Jurkat, Clone E6-1 (cell line): ENCODE measurements around the gene KIAA1614.
A peak's percentile ranks its signal among the peaks of the same experiment; 100 is the strongest.

Source experiments
- DNase-seq: peaks from one replicate; pipeline ENCODE4 v3.0.0-alpha.2; 2011; ENCODE audit warnings: low read depth, low spot score
- H3K4me3 ChIP-seq: 2 replicates; pipeline ENCODE4 v1.5.1; 2011; ENCODE audit warnings: mild to moderate bottlenecking, low read length, control low read depth, moderate library complexity

The KIAA1614 gene

DNA sequence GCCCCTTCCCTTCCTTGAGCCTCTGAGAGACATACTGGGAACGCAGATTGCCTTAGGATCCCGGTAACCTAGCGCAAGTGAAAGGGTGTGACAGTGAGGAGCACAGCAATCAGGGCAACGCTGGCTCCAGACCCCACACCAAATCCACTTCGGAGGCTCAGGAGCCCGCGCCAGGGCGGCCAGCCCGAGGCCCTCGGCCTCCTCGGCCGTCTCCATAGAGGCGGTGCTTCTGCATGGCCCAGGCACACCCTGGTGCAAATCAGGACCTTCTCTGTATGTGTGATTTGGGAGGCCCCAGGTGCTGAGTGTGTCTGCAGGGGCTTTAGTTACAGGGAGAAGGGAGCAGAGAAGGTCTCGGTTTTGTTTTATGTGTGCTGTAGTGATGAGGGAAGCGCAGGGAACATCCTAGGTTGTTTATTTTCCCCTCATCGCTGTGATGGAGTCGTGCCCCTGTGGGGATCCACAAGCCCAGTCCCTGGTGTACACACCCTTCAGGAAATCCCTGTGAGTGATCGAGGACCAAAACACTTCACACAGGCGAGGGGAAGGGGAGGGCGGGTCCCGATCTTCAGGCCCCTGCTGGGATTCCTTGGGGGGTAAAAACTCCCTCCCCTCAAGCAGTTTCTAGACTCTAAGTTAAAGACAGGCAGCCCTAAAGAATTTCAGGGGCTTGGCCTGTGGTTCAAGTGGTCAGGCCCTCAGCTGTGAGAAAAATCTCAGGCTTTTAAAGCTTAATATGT lies 9.4 kb downstream of the KIAA1614 start:
- no peak overlapping the region for H3K4me3 ChIP-seq
- no peak for DNase-seq

GRCh38 chr1:180922631-180923015 lies 9.9 kb downstream of the KIAA1614 start:
- DNase-seq: no peak
- no peak overlapping the region for H3K4me3 ChIP-seq

DNA sequence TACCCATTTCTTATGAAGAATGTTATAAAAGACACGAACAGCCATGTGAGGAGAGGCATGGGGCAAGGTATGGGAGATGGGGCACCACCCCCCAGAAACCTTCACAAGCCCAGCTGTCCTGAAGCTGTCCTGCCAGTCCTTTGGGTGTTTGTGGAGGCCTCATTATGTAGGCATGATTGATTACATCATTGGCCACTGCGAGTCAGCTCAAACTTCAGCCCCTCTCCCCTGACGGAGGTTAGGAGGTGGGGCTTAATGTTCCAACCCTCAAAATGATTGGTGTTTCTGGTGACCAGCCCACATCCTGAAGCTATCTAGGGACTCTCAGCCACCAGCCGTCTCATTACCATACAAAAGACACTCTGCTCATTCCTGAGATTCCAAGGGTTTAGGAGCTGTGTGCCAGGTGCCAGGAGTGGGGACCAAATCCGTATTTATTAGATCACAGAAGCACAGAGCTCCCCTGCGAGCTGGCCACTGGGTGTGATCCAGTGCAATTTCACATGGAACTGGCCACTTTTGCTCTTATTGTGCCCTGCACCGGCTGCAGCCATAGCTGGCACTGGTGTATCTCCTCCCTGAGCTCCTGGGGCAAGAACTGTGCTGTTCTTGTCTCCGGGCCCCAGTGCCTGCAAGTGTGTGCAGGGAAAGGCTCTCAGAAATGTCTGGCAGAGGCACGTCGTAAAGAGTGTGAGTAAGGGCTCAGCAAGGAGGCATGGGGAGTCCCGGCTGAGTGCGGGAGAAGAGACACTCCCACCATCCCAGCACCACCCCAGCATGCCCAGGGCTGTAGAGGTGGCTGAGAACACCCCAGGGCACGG lies 10.5 kb downstream of the KIAA1614 start:
- no peak for DNase-seq
- no peak overlapping the region for H3K4me3 ChIP-seq

DNA sequence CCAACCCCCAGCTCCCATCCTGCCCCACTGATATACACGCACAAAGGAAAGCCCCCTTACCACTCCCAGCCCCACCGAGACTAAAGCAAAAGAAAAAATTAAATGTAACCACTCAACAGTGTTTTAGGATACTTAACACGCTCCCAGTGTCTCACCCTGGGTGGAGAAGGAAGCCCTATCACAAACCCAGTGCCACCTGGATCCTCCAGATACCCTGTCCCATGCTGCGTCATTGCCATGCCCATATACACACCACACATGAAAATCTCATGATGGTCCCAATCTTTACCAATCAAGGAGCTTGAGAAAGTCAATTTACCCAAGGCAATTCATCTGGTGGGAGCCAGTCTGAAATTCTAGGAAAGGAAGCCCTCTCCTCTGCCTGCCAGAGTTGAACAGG lies 11.2 kb downstream of the KIAA1614 start:
- no peak overlapping the region for H3K4me3 ChIP-seq
- DNase-seq: no peak

DNA sequence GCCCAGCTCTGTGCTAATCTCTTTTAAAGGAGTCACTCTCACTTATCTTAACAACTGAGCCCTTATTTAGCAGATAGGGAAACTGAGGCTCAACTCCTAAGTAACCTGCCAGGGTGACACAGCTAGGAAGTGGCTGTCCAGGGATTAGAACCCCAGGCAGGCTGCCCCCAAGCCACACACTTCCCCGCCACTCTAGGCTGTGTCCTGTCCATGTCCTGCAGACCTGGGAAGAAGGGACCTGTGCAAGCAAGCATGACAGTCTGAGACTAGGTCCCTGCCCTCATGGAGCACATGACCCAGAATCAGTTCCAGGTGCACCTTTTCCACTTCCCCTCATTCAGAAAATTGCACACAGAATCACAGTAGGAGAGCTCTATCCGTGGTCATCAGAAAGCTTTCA lies 12.2 kb downstream of the KIAA1614 start:
- no peak overlapping the region for H3K4me3 ChIP-seq
- no peak for DNase-seq

- no peak for DNase-seq
- H3K4me3 ChIP-seq: no peak overlapping the region
Measured at GRCh38 chr1:180925471-180926051, 12.9 kb downstream of the KIAA1614 start.

GRCh38 chr1:180926164-180926981 lies 13.7 kb downstream of the KIAA1614 start:
- DNase-seq: peak; percentile 77
- peak overlapping the region; percentile 16 for H3K4me3 ChIP-seq

GRCh38 chr1:180927348-180927747 lies 14.7 kb downstream of the KIAA1614 start:
- no peak for DNase-seq

GRCh38 chr1:180927841-180928240 lies 15.1 kb downstream of the KIAA1614 start:
- no peak for DNase-seq

More at GRCh38 chr1:180927348-180927747, 14.7 kb downstream of the KIAA1614 start:
- H3K4me3 ChIP-seq: no peak overlapping the region

GRCh38 chr1:180928331-180929230 lies 15.9 kb downstream of the KIAA1614 start:
- no peak for DNase-seq

More at GRCh38 chr1:180927841-180928240, 15.1 kb downstream of the KIAA1614 start:
- no peak overlapping the region for H3K4me3 ChIP-seq

DNA sequence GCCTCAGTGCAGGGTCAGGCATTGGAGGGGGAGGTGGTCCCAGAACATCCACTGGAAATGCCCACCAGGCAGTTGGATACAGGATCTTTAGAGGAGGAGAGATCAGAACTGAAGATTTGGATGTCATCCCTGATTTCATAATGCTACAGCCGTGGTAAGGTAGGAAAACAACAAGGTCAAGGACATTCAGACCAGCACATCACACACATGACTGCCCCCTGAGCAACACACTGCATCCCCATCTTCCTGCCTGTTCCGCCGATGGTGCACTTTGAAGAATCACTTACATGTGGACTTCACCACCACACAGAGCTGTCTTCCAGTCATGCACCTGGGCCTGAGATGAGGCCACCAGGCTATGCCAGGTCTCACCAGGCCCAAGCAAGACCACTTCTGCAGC lies 16.7 kb downstream of the KIAA1614 start:
- DNase-seq: no peak
- no peak overlapping the region for H3K4me3 ChIP-seq

More at GRCh38 chr1:180928331-180929230, 15.9 kb downstream of the KIAA1614 start:
- no peak overlapping the region for H3K4me3 ChIP-seq

DNA sequence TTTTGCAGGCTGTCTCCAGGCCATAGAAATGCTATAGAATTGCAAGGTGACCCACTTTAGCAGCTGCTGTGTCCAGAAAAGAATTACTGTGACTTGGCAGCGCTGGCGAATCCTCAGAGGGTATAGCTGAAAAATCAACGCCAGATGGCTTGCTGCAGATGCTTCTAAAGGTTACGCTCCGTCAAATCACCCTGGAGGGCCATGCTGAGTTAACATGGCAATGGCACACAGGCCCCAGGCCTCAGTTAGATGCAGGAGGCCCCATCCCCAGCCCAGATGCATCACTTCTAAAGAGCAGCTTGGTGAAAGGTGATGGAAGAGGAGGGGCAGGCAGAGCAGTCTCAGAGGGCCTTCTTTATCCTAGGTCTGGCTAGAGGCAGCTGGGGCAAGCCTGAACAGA lies 18.0 kb downstream of the KIAA1614 start:
- H3K4me3 ChIP-seq: no peak overlapping the region
- DNase-seq: no peak

DNA sequence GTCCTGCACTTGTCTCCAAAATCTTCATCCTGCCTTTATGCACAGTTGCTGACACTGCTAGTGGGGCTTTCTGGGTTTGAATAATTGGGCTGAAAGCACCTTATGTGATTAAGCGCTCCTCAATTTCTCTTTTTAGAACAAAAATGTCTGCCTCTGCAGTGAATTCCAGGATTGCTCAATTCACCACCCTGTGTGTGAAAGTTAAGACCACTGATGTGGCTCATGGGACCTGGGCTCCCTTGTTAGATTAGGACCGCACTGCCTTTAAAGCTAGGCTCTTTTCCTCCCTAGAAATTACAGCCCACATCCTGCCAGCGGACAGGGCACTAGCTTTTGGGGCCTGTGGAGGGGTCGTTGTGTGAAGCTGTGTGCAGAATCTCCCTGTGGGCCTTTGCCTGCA lies 18.8 kb downstream of the KIAA1614 start:
- H3K4me3 ChIP-seq: no peak overlapping the region
- no peak for DNase-seq

GRCh38 chr1:180932378-180932777 lies 19.7 kb downstream of the KIAA1614 start:
- no peak for DNase-seq
- H3K4me3 ChIP-seq: no peak overlapping the region

GRCh38 chr1:180933141-180933540 lies 20.4 kb downstream of the KIAA1614 start:
- no peak for DNase-seq
- no peak overlapping the region for H3K4me3 ChIP-seq

- H3K4me3 ChIP-seq: no peak overlapping the region
- peak; percentile 72 for DNase-seq
Measured at GRCh38 chr1:180934563-180934962, 21.9 kb downstream of the KIAA1614 start.

GRCh38 chr1:180935326-180936109 lies 22.8 kb downstream of the KIAA1614 start:
- no peak for DNase-seq
- no peak overlapping the region for H3K4me3 ChIP-seq
